Hematopoietic multipotent progenitor cell treated with erythropoietin and hydrocortisone succinate and interleukin-3 and kit ligand, for 6 days (in vitro differentiated cells): ENCODE measurements around the gene ZBTB22.

Experiments used
- DNase-seq: peaks from one replicate; pipeline ENCODE4 v3.0.0-alpha.2; 2015

ZBTB22 gene

GRCh38 chr6:33298773-33299236 is 18.7 kb downstream of the ZBTB22 start, which contains the start of gene RGL2:
Gene RGL2, minus strand, starts transcription at chr6:33298942. Its CDS starts 332 bp downstream, at chr6:33298610.
- DNase-seq: peak; percentile 81

GRCh38 chr6:33297956-33298772 is 19.4 kb downstream of the ZBTB22 start:
- DNase-seq: peak; percentile 87

GRCh38 chr6:33297406-33297955 is 20.1 kb downstream of the ZBTB22 start:
- DNase-seq: no peak

GRCh38 chr6:33296797-33297405 is 20.6 kb downstream of the ZBTB22 start:
- no peak for DNase-seq

GRCh38 chr6:33295621-33296369 is 21.7 kb downstream of the ZBTB22 start:
- no peak for DNase-seq

GRCh38 chr6:33294086-33294823 is 23.3 kb downstream of the ZBTB22 start:
- DNase-seq: no peak

GRCh38 chr6:33292996-33293682 is 24.4 kb downstream of the ZBTB22 start:
- no peak for DNase-seq

- DNase-seq: no peak
Measured at GRCh38 chr6:33290459-33290858, 27.1 kb downstream of the ZBTB22 start.

GRCh38 chr6:33289784-33290315 is 27.7 kb downstream of the ZBTB22 start:
- peak; percentile 68 for DNase-seq

- DNase-seq: peak; percentile 97
Measured at GRCh38 chr6:33288921-33289783, 28.4 kb downstream of the ZBTB22 start, which contains the start of the genes PFDN6 and WDR46. Gene PFDN6, plus strand, starts transcription at chr6:33289601. Its CDS starts 256 bp downstream, at chr6:33289857. Gene WDR46, minus strand, starts transcription at chr6:33289239. Its CDS starts 69 bp downstream, at chr6:33289170.

GRCh38 chr6:33288141-33288920 is 29.2 kb downstream of the ZBTB22 start:
- DNase-seq: peak; percentile 18

GRCh38 chr6:33286946-33287914 is 30.3 kb downstream of the ZBTB22 start:
- DNase-seq: no peak

- peak; percentile 24 for DNase-seq
Measured at GRCh38 chr6:33285214-33285613, 32.3 kb downstream of the ZBTB22 start.

GRCh38 chr6:33280539-33280938 is 37.0 kb downstream of the ZBTB22 start:
- DNase-seq: no peak

- peak; percentile 67 for DNase-seq
Measured at GRCh38 chr6:33279971-33280511, 37.5 kb downstream of the ZBTB22 start.

- no peak for DNase-seq
Measured at GRCh38 chr6:33279257-33279695, 38.3 kb downstream of the ZBTB22 start.

GRCh38 chr6:33278810-33279209 is 38.7 kb downstream of the ZBTB22 start:
- no peak for DNase-seq

- DNase-seq: no peak
Measured at GRCh38 chr6:33278392-33278741, 39.2 kb downstream of the ZBTB22 start.
